Keratinocyte (primary cell): ENCODE measurements around the gene PDE10A. TPM values are rescaled to one million over a fixed set of nuclear protein-coding genes. Genes with fewer than 3 reads are reported as not detected.

Experiments
- DNase-seq: peaks from one replicate; pipeline ENCODE4 v3.0.0-alpha.2; 2011; ENCODE audit warnings: low read depth, missing footprints, low spot score
- FAIRE-seq: peaks from 2 replicates; lab custom pipeline; 2011; peaks lifted over from hg19 to GRCh38; lab: Jason Lieb, UNC
- H2AFZ ChIP-seq: 2 replicates; pipeline ENCODE4 v1.6.0; 2012; ENCODE audit warnings: low read length, control low read depth, inconsistent platforms; ENCODE audit not compliant: control insufficient read depth
- H3K27ac ChIP-seq: 2 replicates; pipeline ENCODE4 v1.5.1; 2011; ENCODE audit warnings: low read length; ENCODE audit not compliant: control insufficient read depth, insufficient read depth
- H3K27me3 ChIP-seq: 3 replicates; pipeline ENCODE4 v1.6.0; 2011; ENCODE audit warnings: low read length; ENCODE audit not compliant: control insufficient read depth, insufficient read depth; ENCODE audit errors: extremely low read depth
- H3K36me3 ChIP-seq, 2 experiments: 2 replicates in 1 of 2; 3 replicates in 1 of 2; pipeline ENCODE4 v1.5.1; 2011; ENCODE audit warnings: low read length in 2 of 2, mild to moderate bottlenecking in 1 of 2; ENCODE audit not compliant: control insufficient read depth in 2 of 2, insufficient read depth in 2 of 2; ENCODE audit errors: extremely low read depth in 1 of 2
- H3K4me1 ChIP-seq: 3 replicates; pipeline ENCODE4 v1.5.1; 2011; ENCODE audit warnings: low read length; ENCODE audit not compliant: control insufficient read depth, insufficient read depth; ENCODE audit errors: extremely low read depth
- H3K4me2 ChIP-seq: 3 replicates; pipeline ENCODE4 v1.6.0; 2011; ENCODE audit warnings: low read depth, low read length; ENCODE audit not compliant: control insufficient read depth, insufficient read depth; ENCODE audit errors: extremely low read depth
- H3K4me3 ChIP-seq, 3 experiments: fragments of 200-600 bp in 1 of 3; sonication (generic) in 1 of 3; 2 replicates in 2 of 3; 3 replicates in 1 of 3; pipeline ENCODE4 v1.5.1; 2011 to 2016; ENCODE audit warnings: low read length in 3 of 3, mild to moderate bottlenecking in 3 of 3, control low read depth in 2 of 3, inconsistent platforms in 1 of 3, low read depth in 1 of 3, mixed read lengths in 1 of 3, mixed run types in 1 of 3, moderate library complexity in 1 of 3; ENCODE audit not compliant: control insufficient read depth in 2 of 3, insufficient read depth in 2 of 3; ENCODE audit errors: extremely low read depth in 1 of 3
- H3K79me2 ChIP-seq: 2 replicates; pipeline ENCODE4 v1.6.0; 2012; ENCODE audit warnings: low read length; ENCODE audit not compliant: control insufficient read depth, insufficient read depth
- H3K9ac ChIP-seq: 3 replicates; pipeline ENCODE4 v1.6.0; 2011; ENCODE audit warnings: low read length; ENCODE audit not compliant: control insufficient read depth, insufficient read depth; ENCODE audit errors: extremely low read depth
- H3K9me1 ChIP-seq: 3 replicates; pipeline ENCODE4 v1.6.0; 2011; ENCODE audit warnings: low read length; ENCODE audit not compliant: control insufficient read depth, insufficient read depth; ENCODE audit errors: extremely low read depth
- H3K9me3 ChIP-seq: 2 replicates; pipeline ENCODE4 v1.5.1; 2012; ENCODE audit warnings: low read depth, low read length; ENCODE audit not compliant: control insufficient read depth
- H4K20me1 ChIP-seq: 3 replicates; pipeline ENCODE4 v1.6.0; 2011; ENCODE audit warnings: low read length; ENCODE audit not compliant: control insufficient read depth, insufficient read depth; ENCODE audit errors: extremely low read depth
- CTCF ChIP-seq, 3 experiments: IDR thresholded peaks in 1 of 3; conservative IDR thresholded peaks in 1 of 3; optimal IDR thresholded peaks in 1 of 3; 2 replicates in 2 of 3; 3 replicates in 1 of 3; pipeline versions ENCODE3 to v1.5.1; 2011; ENCODE audit warnings: low read length in 3 of 3, mild to moderate bottlenecking in 3 of 3, moderate library complexity in 2 of 3, control low read depth in 1 of 3, inconsistent platforms in 1 of 3; ENCODE audit not compliant: insufficient read depth in 2 of 3; ENCODE audit errors: extremely low read depth in 1 of 3
- EZH2 ChIP-seq: IDR thresholded peaks from one replicate; pipeline ENCODE4 v1.6.1; 2012; ENCODE audit warnings: inconsistent platforms, mild to moderate bottlenecking, low read length, moderate library complexity
- dilution Hi-C: fragments of 300-500 bp; cut with MboI; formaldehyde crosslinking; loops from one replicate; pipeline ENCODE4 v1.7.0; 2020; ENCODE audit warnings: low sequenced_read_pairs; ENCODE audit not compliant: extremely low pct_ligation_motif_present
- polyA plus RNA-seq, 5 experiments: library from polyadenylated mRNA; depleted of rRNA in 3 of 5; stranded (reverse) in 3 of 5; stranded (forward) in 1 of 5; unstranded in 1 of 5; fragments of >200 nt; gene quantifications; 1 replicate in 1 of 5; 2 replicates in 3 of 5; 3 replicates in 1 of 5; pipeline versions ENCODE4 v1.2.1 to v1.2.3, GENCODE V29; 2011 to 2012; ENCODE audit warnings: missing spikeins in 2 of 5, low read depth in 1 of 5, low replicate concordance in 1 of 5

Gene PDE10A
- polyA plus RNA-seq, 1 donor (not counting 4 experiments of a cell fraction or from before 2014, with no cell fraction given) = not detected

DNA sequence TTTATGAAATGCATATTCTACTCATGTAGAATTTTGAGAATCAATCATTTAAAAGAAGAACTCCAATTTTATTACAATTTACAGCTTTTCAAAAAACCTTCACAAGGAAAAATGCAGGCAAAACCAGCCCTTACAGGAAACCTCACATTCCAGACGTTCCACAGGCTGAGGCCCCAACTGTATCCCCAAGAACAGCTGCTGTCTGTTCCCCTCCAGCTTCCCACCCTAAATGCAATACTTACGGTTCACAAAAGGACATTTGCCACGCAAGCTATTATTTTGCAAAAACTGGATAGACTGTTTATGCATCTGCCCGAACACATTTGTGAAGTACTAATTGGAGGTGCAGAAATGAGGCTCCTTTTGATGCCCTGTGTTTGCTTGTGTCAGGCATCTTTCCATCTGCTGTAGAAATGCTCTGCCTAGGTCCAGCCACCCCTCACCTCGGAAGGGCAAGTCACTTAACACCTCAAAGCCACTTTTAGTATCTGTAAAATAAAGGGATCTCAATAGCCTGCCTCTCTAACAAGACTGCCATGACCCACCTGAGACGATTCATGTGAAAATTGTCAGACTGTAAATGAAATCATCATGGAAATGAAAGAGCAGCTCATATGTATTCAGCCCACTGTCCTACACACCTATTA is 26.5 kb downstream of the PDE10A start:
- H4K20me1 ChIP-seq = no peaks in the 10 kb centered on the region
- H3K4me2 ChIP-seq = no peak overlapping the region
- H3K9ac ChIP-seq = no peak overlapping the region
- no peak overlapping the region for H3K4me3 ChIP-seq
- FAIRE-seq (no peak), DNase-seq (no peak)
- no peaks in the 10 kb centered on the region for H3K36me3 ChIP-seq
- H3K4me1 ChIP-seq = no peaks in the 10 kb centered on the region
- no peak overlapping the region for H3K27ac ChIP-seq
- no peaks in the 10 kb centered on the region for H3K79me2 ChIP-seq
- peaks cover 2% of the 10 kb centered on the region for H3K9me3 ChIP-seq
- no peaks in the 10 kb centered on the region for H3K9me1 ChIP-seq
- no peaks in the 10 kb centered on the region for H3K27me3 ChIP-seq
- TF ChIP-seq CTCF (optimal IDR thresholded peaks at IDR 0.05 in 1 of 3, IDR thresholded peaks at IDR 0.05 in 1 of 3, conservative IDR thresholded peaks at IDR 0.05 in 1 of 3; ENCODE audit: extremely low read depth in 1 of 3, insufficient read depth in 2 of 3, low read length in 3 of 3) (no peak), EZH2 (no peak)
- dilution Hi-C loops = no loop called here
- no peak overlapping the region for H2AFZ ChIP-seq

DNA sequence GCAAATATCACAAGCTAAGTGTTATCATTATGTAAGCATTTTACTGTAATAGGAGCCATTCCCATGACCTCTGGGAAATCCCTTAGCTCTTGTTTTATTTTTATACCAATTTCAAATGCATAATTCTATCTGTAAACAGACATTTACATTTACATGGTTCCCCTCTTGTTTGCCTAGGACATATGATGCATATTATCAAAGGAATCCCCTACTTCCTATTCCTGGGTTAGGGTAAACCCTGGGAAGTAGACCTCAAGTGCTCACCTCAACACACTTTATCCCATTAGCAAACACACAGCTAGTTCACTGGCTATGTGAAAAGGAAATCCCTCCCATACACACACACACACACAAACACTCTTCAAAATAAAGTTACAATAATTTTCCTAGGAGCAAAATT is 27.1 kb downstream of the PDE10A start:
- H3K4me2 ChIP-seq = no peak overlapping the region
- TF ChIP-seq EZH2 (no peak), CTCF (optimal IDR thresholded peaks at IDR 0.05 in 1 of 3, IDR thresholded peaks at IDR 0.05 in 1 of 3, conservative IDR thresholded peaks at IDR 0.05 in 1 of 3; ENCODE audit: extremely low read depth in 1 of 3, insufficient read depth in 2 of 3, low read length in 3 of 3) (no peak)
- H3K27me3 ChIP-seq = no peaks in the 10 kb centered on the region
- DNase-seq = no peak
- H3K9me3 ChIP-seq = peaks cover 2% of the 10 kb centered on the region
- dilution Hi-C loops = no loop called here
- H3K4me3 ChIP-seq = no peak overlapping the region
- H3K36me3 ChIP-seq = no peaks in the 10 kb centered on the region
- no peak overlapping the region for H2AFZ ChIP-seq
- H3K9ac ChIP-seq = no peak overlapping the region
- no peaks in the 10 kb centered on the region for H3K79me2 ChIP-seq
- FAIRE-seq = no peak
- no peak overlapping the region for H3K27ac ChIP-seq
- no peaks in the 10 kb centered on the region for H3K4me1 ChIP-seq
- H4K20me1 ChIP-seq = no peaks in the 10 kb centered on the region
- no peaks in the 10 kb centered on the region for H3K9me1 ChIP-seq
